GM12878 (cell line): ENCODE data around the gene CDK15.

ENCODE experiments used
- ATF3 ChIP-seq: IDR thresholded peaks from 2 replicates; pipeline ENCODE4 v1.6.1; 2011; ENCODE audit warnings: low read depth, mild to moderate bottlenecking, low read length, moderate library complexity, borderline replicate concordance; ENCODE audit errors: extremely low read depth
- BACH1 ChIP-seq: fragments of 450-650 bp; IDR thresholded peaks from 2 replicates; pipeline ENCODE4 v1.6.1; 2017; ENCODE audit warnings: mild to moderate bottlenecking, borderline replicate concordance
- CTCF ChIP-seq, 3 experiments: IDR thresholded peaks in 2 of 3; conservative IDR thresholded peaks in 1 of 3; 2 replicates each; pipeline ENCODE4 v1.5.1; 2011; ENCODE audit warnings: low read depth in 3 of 3, low read length in 3 of 3, mild to moderate bottlenecking in 3 of 3, control low read depth in 2 of 3, moderate library complexity in 2 of 3, inconsistent platforms in 1 of 3, mixed read lengths in 1 of 3; ENCODE audit not compliant: control insufficient read depth in 2 of 3, insufficient read depth in 1 of 3; ENCODE audit errors: extremely low read depth in 1 of 3
- FOXK2 ChIP-seq: fragments of 450-650 bp; IDR thresholded peaks from 2 replicates; pipeline ENCODE4 v1.6.1; 2017; ENCODE audit warnings: mild to moderate bottlenecking, moderate library complexity
- KDM1A ChIP-seq: fragments of 200-600 bp; sonication (generic); IDR thresholded peaks from 2 replicates; pipeline ENCODE4 v1.6.1; 2016; ENCODE audit warnings: borderline replicate concordance
- MLLT1 ChIP-seq: fragments of 450-650 bp; IDR thresholded peaks from 2 replicates; pipeline ENCODE4 v1.6.1; 2016; ENCODE audit warnings: mild to moderate bottlenecking
- POLR2A ChIP-seq: IDR thresholded peaks from 2 replicates; pipeline ENCODE4 v1.6.1; 2011; ENCODE audit warnings: low read depth, mild to moderate bottlenecking, low read length
- RELA ChIP-seq: fragments of 450-650 bp; IDR thresholded peaks from 2 replicates; pipeline ENCODE4 v1.8.0; 2014; ENCODE audit warnings: borderline replicate concordance; ENCODE audit not compliant: partially characterized antibody
- SMC3 ChIP-seq: IDR thresholded peaks from 2 replicates; pipeline ENCODE4 v1.6.1; 2011; ENCODE audit warnings: low read length, improper control_type of control experiment, borderline replicate concordance
- SUPT20H ChIP-seq: IDR thresholded peaks from 2 replicates; pipeline ENCODE4 v1.6.1; 2011; ENCODE audit warnings: low read depth, mild to moderate bottlenecking, low read length, moderate library complexity, borderline replicate concordance; ENCODE audit not compliant: control insufficient read depth
- YY1 ChIP-seq: IDR thresholded peaks from 2 replicates; pipeline ENCODE4 v1.6.1; 2011; ENCODE audit warnings: low read depth, mild to moderate bottlenecking, low read length

DNA sequence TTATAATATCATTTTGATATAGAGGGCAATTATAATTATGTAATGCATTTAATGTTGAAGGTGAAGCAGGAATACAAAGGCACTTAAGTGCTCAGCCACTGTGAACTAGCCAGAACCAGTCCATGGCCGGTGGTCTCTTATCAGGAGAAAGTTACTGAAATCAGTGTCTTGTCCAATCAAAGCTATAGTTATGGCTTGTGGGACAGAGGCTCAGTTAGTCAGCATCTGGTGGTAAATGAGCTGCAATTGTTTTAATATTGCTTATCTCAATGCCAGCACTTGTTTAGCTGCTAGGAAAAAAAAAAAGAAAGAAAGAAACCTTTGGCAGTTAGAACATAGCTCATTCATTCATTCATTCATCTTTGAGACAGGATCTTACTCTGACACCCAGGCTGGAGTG is 21.8 kb upstream of the CDK15 start:
- TF ChIP-seq BACH1 (no peak), SUPT20H (no peak), KDM1A (no peak), POLR2A (no peak), ATF3 (no peak), SMC3 (no peak), CTCF (IDR thresholded peaks at IDR 0.05 in 2 of 3, conservative IDR thresholded peaks at IDR 0.05 in 1 of 3; ENCODE audit: control insufficient read depth in 2 of 3, extremely low read depth in 1 of 3, insufficient read depth in 1 of 3, low read depth in 3 of 3, low read length in 3 of 3) (no peak), MLLT1 (no peak), FOXK2 (no peak), RELA (no peak), YY1 (no peak)
